CD14-positive monocyte (primary cell): ENCODE data around the gene ADIPOR1. TPM values are rescaled to one million over a fixed set of nuclear protein-coding genes. Genes with fewer than 3 reads are reported as not detected.

Experiments used
- DNase-seq, 3 donors: peaks; one replicate each; pipeline ENCODE4 v3.0.0-alpha.2; 2011 to 2022
- H2AFZ ChIP-seq: 2 replicates; pipeline ENCODE4 v1.6.0; 2012; ENCODE audit warnings: mild to moderate bottlenecking, low read depth, low read length, inconsistent platforms; ENCODE audit not compliant: insufficient read depth, poor library complexity, severe bottlenecking
- H3K27ac ChIP-seq, 2 donors: 1 replicate in 1 of 2; 2 replicates in 1 of 2; pipeline ENCODE4 v1.5.1; 2012 to 2013; ENCODE audit warnings: low read length in 2 of 2, control low read depth in 1 of 2, inconsistent platforms in 1 of 2, low read depth in 1 of 2, mild to moderate bottlenecking in 1 of 2
- H3K27me3 ChIP-seq, 2 donors: one replicate each; pipeline versions ENCODE4 v1.6.0 to v1.6.1; 2011 to 2013; ENCODE audit warnings: low read length in 2 of 2; ENCODE audit not compliant: control insufficient read depth in 2 of 2, insufficient read depth in 2 of 2
- H3K36me3 ChIP-seq, 2 donors: replicated peaks in 1 of 2; 1 replicate in 1 of 2; 2 replicates in 1 of 2; pipeline versions ENCODE4 v1.5.1 to v1.6.1; 2012 to 2013; ENCODE audit warnings: low read length in 2 of 2, control low read depth in 1 of 2, inconsistent platforms in 1 of 2, mild to moderate bottlenecking in 1 of 2; ENCODE audit not compliant: insufficient read depth in 2 of 2, control insufficient read depth in 1 of 2
- H3K4me1 ChIP-seq, 2 donors: 1 replicate in 1 of 2; 2 replicates in 1 of 2; pipeline versions ENCODE4 v1.5.1 to v1.6.1; 2012 to 2013; ENCODE audit warnings: low read length in 2 of 2, control low read depth in 1 of 2, inconsistent platforms in 1 of 2, mild to moderate bottlenecking in 1 of 2, moderate library complexity in 1 of 2; ENCODE audit not compliant: insufficient read depth in 2 of 2, control insufficient read depth in 1 of 2
- H3K4me2 ChIP-seq: replicated peaks from 2 replicates; pipeline ENCODE3; 2012; ENCODE audit warnings: low read length, moderate library complexity, mild to moderate bottlenecking; ENCODE audit not compliant: poor library complexity, severe bottlenecking; ENCODE audit errors: extremely low read depth
- H3K4me3 ChIP-seq, 3 experiments: fragments of 200-600 bp in 1 of 3; sonication (generic) in 1 of 3; replicated peaks in 1 of 3; 1 replicate in 2 of 3; 2 replicates in 1 of 3; pipeline ENCODE4 v1.5.1; 2011 to 2013; ENCODE audit warnings: low read length in 3 of 3, mild to moderate bottlenecking in 3 of 3, control low read depth in 2 of 3, low read depth in 2 of 3, inconsistent platforms in 1 of 3, moderate library complexity in 1 of 3
- H3K79me2 ChIP-seq: 2 replicates; pipeline ENCODE4 v1.6.0; 2012; ENCODE audit warnings: mild to moderate bottlenecking, control low read depth, inconsistent platforms, low read length, moderate library complexity; ENCODE audit not compliant: insufficient read depth
- H3K9ac ChIP-seq: 2 replicates; pipeline ENCODE4 v1.6.0; 2017; ENCODE audit warnings: low read length, mild to moderate bottlenecking; ENCODE audit not compliant: insufficient read depth, poor library complexity, severe bottlenecking
- H3K9me3 ChIP-seq, 2 donors: replicated peaks in 1 of 2; 1 replicate in 1 of 2; 2 replicates in 1 of 2; pipeline versions ENCODE4 v1.5.1 to v1.6.1; 2012 to 2013; ENCODE audit warnings: low read length in 2 of 2, control low read depth in 1 of 2; ENCODE audit not compliant: control insufficient read depth in 1 of 2, insufficient read depth in 1 of 2
- H4K20me1 ChIP-seq: 2 replicates; pipeline ENCODE4 v1.6.0; 2012; ENCODE audit warnings: mild to moderate bottlenecking, low read length, control low read depth, moderate library complexity; ENCODE audit not compliant: insufficient read depth
- H3K27ac Mint-ChIP-seq, 7 donors: one replicate each; pipeline ENCODE4 v1.8.0; 2020; ENCODE audit warnings: mild to moderate bottlenecking in 7 of 7, mixed read lengths in 7 of 7, moderate library complexity in 6 of 7, inconsistent platforms in 2 of 7
- H3K27me3 Mint-ChIP-seq, 3 donors: one replicate each; pipeline ENCODE4 v1.8.0; 2021 to 2022; ENCODE audit warnings: low read depth in 3 of 3, mild to moderate bottlenecking in 3 of 3, mixed read lengths in 3 of 3, moderate library complexity in 3 of 3, inconsistent platforms in 1 of 3
- H3K36me3 Mint-ChIP-seq, 2 donors: one replicate each; pipeline ENCODE4 v1.8.0; 2020; ENCODE audit warnings: mixed read lengths in 2 of 2, inconsistent platforms in 1 of 2, mild to moderate bottlenecking in 1 of 2
- H3K4me1 Mint-ChIP-seq: one replicate; pipeline ENCODE4 v1.8.0; 2020; ENCODE audit warnings: mild to moderate bottlenecking, mixed read lengths
- H3K4me3 Mint-ChIP-seq, 2 donors: one replicate each; pipeline ENCODE4 v1.8.0; 2020; ENCODE audit warnings: mild to moderate bottlenecking in 2 of 2, mixed read lengths in 2 of 2, moderate library complexity in 1 of 2
- H3K9me3 Mint-ChIP-seq, 7 donors: one replicate each; pipeline ENCODE4 v1.8.0; 2020 to 2022; ENCODE audit warnings: mixed read lengths in 7 of 7, mild to moderate bottlenecking in 6 of 7, moderate library complexity in 6 of 7, inconsistent platforms in 2 of 7
- WGBS: methylation state at CpG from one replicate; pipeline ENCODE4 v1.1.5; 2013; ENCODE audit warnings: missing lambda C conversion rate; ENCODE audit not compliant: insufficient coverage; 5-methylcytosine and 5-hydroxymethylcytosine counted together
- intact Hi-C, 2 donors: fragments of 100-400 bp; cut with micrococcal nuclease; formaldehyde crosslinking; loops; one replicate each; pipeline versions ENCODE4 v1.15.0 to v1.15.1; 2023
- polyA plus RNA-seq, 3 donors: library from polyadenylated mRNA; depleted of rRNA in 1 of 3; unstranded in 2 of 3; stranded (reverse) in 1 of 3; fragments of 300-500 nt in 2 of 3; fragments of >200 nt in 1 of 3; fragmentation: Illumina TruSeq in 2 of 3; gene quantifications; 1 replicate in 2 of 3; 2 replicates in 1 of 3; pipeline ENCODE4 v1.2.3, GENCODE V29; 2012 to 2021
- TF ChIP-seq, protein P1 (sequence below): fragments of 200-600 bp; IDR thresholded peaks from one replicate; pipeline ENCODE4 v1.8.0; 2022; ENCODE audit warnings: antibody characterized with exemption, mild to moderate bottlenecking

The ADIPOR1 gene
- polyA plus RNA-seq, 3 donors = 140 to 216 (median 197) TPM

GRCh38 chr1:202994756-202995155, 36.6 kb upstream of the ADIPOR1 start:
- Histone ChIP-seq H3K9me3 (no peaks in the 10 kb centered on the region), H3K4me2 (no peak overlapping the region), H3K27ac (no peak overlapping the region), H3K4me3 (no peak overlapping the region), H4K20me1 (no peaks in the 10 kb centered on the region), H3K9ac (no peak overlapping the region), H3K27me3 (no peaks in the 10 kb centered on the region), H3K79me2 (no peaks in the 10 kb centered on the region), H2AFZ (no peak overlapping the region), H3K36me3 (no peaks in the 10 kb centered on the region), H3K4me1 (peaks cover 14 to 19% of the 10 kb centered on the region in 2 donors)
- H3K4me3 Mint-ChIP-seq = no peak overlapping the region
- H3K36me3 Mint-ChIP-seq = no peaks in the 10 kb centered on the region
- peaks cover 0 to 9% (median 0%) of the 10 kb centered on the region in 7 donors for H3K9me3 Mint-ChIP-seq
- H3K4me1 Mint-ChIP-seq = peaks cover 20% of the 10 kb centered on the region
- H3K27ac Mint-ChIP-seq = no peak overlapping the region
- 63% methylated on average over 2 of the region's 3 CpGs for WGBS
- peaks cover 0 to 3% (median 2%) of the 10 kb centered on the region in 3 donors for H3K27me3 Mint-ChIP-seq
- intact Hi-C loops = loop anchor here in 1 of 2 donors (5.0 kb wide), 1 partner anchor 67 kb away; the partner anchor contains the start of gene KLHL12
- DNase-seq = no peak
- TF ChIP-seq, protein P1, sequence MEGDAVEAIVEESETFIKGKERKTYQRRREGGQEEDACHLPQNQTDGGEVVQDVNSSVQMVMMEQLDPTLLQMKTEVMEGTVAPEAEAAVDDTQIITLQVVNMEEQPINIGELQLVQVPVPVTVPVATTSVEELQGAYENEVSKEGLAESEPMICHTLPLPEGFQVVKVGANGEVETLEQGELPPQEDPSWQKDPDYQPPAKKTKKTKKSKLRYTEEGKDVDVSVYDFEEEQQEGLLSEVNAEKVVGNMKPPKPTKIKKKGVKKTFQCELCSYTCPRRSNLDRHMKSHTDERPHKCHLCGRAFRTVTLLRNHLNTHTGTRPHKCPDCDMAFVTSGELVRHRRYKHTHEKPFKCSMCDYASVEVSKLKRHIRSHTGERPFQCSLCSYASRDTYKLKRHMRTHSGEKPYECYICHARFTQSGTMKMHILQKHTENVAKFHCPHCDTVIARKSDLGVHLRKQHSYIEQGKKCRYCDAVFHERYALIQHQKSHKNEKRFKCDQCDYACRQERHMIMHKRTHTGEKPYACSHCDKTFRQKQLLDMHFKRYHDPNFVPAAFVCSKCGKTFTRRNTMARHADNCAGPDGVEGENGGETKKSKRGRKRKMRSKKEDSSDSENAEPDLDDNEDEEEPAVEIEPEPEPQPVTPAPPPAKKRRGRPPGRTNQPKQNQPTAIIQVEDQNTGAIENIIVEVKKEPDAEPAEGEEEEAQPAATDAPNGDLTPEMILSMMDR = no peak

GRCh38 chr1:202991112-202991511, 33.0 kb upstream of the ADIPOR1 start:
- peaks cover 0 to 3% (median 2%) of the 10 kb centered on the region in 3 donors for H3K27me3 Mint-ChIP-seq
- Histone ChIP-seq H3K79me2 (no peaks in the 10 kb centered on the region), H2AFZ (no peak overlapping the region), H3K27me3 (no peaks in the 10 kb centered on the region), H4K20me1 (no peaks in the 10 kb centered on the region), H3K9ac (no peak overlapping the region), H3K27ac (no peak overlapping the region), H3K9me3 (no peaks in the 10 kb centered on the region), H3K36me3 (no peaks in the 10 kb centered on the region), H3K4me3 (no peak overlapping the region), H3K4me2 (no peak overlapping the region), H3K4me1 (peaks cover 31 to 36% of the 10 kb centered on the region in 2 donors)
- H3K27ac Mint-ChIP-seq = no peak overlapping the region
- intact Hi-C loops = no loop called here
- peaks cover 38% of the 10 kb centered on the region for H3K4me1 Mint-ChIP-seq
- DNase-seq = no peak
- TF ChIP-seq, protein P1 = no peak
- no peak overlapping the region for H3K4me3 Mint-ChIP-seq
- H3K9me3 Mint-ChIP-seq = peaks cover 0 to 9% (median 0%) of the 10 kb centered on the region in 7 donors
- H3K36me3 Mint-ChIP-seq = no peaks in the 10 kb centered on the region
